ENCODE data around the gene AGAP1. TPM values are rescaled to one million over a fixed set of nuclear protein-coding genes. Genes with fewer than 3 reads are reported as not detected.

Gene AGAP1
- total RNA-seq, 4 donors from 2014 or later = 23.4 to 46.5 (median 29.3) TPM

DNA sequence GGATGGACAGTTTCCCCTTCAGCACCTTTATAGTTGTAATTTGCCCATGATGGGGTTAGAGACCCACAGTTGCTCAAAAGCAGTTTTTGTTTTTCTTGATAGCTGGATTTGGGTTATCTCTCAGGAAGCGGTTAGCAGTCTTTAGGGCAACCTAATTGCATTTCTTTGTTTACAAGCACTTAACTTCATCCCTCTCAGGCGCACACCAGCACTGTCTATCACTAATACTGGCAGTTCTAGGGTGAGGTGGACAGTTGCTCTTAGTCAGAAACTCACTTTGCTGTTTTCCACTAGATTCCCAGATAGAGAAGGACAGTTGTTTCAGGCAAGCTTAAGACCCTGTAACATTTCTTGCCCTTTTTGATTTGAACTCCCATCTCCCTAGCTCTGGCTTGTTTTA, 146.0 kb downstream of the AGAP1 start:
- Histone ChIP-seq H3K4me1 (peaks cover 25 to 40% of the 10 kb centered on the region in 2 donors), H3K36me3 (no peaks in the 10 kb centered on the region), H3K27ac (peak overlapping the region in 2 of 3 donors; percentile 0 to 53), H3K9me3 (no peaks in the 10 kb centered on the region), H3K27me3 (no peaks in the 10 kb centered on the region), H3K4me3 (replicated peaks in 1 of 3) (no peak overlapping the region)
- intact Hi-C loops (cut with DNase I) = no loop called here
- DNase-seq = no peak
- 84 to 91% methylated on average over 2 of the region's 2 CpGs for WGBS, 2 donors
- TF ChIP-seq, protein P1, sequence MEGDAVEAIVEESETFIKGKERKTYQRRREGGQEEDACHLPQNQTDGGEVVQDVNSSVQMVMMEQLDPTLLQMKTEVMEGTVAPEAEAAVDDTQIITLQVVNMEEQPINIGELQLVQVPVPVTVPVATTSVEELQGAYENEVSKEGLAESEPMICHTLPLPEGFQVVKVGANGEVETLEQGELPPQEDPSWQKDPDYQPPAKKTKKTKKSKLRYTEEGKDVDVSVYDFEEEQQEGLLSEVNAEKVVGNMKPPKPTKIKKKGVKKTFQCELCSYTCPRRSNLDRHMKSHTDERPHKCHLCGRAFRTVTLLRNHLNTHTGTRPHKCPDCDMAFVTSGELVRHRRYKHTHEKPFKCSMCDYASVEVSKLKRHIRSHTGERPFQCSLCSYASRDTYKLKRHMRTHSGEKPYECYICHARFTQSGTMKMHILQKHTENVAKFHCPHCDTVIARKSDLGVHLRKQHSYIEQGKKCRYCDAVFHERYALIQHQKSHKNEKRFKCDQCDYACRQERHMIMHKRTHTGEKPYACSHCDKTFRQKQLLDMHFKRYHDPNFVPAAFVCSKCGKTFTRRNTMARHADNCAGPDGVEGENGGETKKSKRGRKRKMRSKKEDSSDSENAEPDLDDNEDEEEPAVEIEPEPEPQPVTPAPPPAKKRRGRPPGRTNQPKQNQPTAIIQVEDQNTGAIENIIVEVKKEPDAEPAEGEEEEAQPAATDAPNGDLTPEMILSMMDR (IDR thresholded peaks at IDR 0.05) = no peak
- no peak for TF ChIP-seq POLR2A (IDR thresholded peaks at IDR 0.05)

DNA sequence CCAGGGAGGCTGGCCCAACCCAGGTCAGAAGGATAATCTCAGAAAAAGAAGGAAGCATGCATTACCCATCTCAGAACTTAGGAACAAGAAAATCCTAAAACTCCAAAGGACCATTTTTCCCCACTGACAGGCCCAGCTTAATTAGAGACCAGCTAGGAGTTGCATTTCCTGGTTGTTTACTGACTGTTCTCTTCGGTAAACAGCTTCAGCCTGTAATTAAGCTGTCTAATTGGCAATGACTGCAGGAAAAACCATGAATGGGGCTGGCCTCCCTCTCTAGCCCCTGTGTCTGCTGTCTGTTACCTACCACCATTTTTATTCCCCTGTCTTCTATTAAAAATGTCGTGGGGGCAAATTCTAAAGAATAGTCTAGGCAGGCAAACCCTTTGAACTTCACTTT, 146.5 kb downstream of the AGAP1 start:
- Histone ChIP-seq H3K27me3 (no peaks in the 10 kb centered on the region), H3K36me3 (no peaks in the 10 kb centered on the region), H3K4me1 (peaks cover 25 to 40% of the 10 kb centered on the region in 2 donors), H3K4me3 (replicated peaks in 1 of 3) (no peak overlapping the region), H3K27ac (peak overlapping the region in 2 of 3 donors; percentile 1 to 53), H3K9me3 (no peaks in the 10 kb centered on the region)
- DNase-seq = no peak
- TF ChIP-seq, protein P1 (IDR thresholded peaks at IDR 0.05) = no peak
- no peak for TF ChIP-seq POLR2A (IDR thresholded peaks at IDR 0.05)
- WGBS, 2 donors = 54 to 61% methylated on average over 2 of the region's 2 CpGs
- intact Hi-C loops (cut with DNase I) = no loop called here

DNA sequence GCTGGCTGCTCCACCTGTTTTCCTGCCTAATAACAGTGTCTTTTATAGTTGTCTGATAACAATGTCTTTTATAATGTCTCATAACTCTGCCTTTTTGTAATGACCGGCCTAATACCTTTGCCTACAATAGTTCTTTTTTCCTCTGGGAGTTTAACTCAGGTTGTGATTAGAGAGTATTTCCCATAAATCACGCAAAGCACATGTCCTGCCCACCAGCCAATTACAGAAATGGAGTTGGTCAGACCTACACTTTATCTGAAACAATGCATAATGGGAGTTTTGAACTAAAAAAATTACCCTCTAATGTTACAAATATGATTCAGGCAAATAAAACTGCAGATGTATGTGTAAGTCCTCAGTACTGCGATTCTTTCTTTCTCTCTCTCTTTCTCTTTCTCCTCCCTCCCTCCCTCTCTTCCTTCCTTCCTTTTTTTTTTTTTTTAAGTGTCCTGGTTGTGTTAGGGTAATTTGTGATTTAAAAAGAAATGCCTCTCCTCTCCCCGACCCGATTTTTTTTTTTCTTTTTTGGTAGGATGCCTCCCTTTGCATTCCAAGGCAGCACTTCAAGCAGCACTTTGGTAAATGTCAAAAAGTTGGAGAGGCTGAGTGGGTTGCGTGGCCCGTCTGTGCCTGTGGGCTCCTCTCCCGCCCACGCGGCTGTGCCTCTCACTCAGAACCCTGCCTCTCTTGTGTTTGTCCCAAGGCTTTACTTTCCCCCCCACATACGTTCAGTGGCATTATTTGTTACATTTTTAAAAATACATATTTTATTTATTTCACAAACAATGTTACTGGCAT, 147.3 kb downstream of the AGAP1 start:
- 24 to 34% methylated on average over 11 of the region's 11 CpGs for WGBS, 2 donors
- intact Hi-C loops (cut with DNase I) = no loop called here
- Histone ChIP-seq H3K4me3 (replicated peaks in 1 of 3) (no peak overlapping the region), H3K36me3 (no peaks in the 10 kb centered on the region), H3K27ac (peak overlapping the region in 2 of 3 donors; percentile 1 to 53), H3K9me3 (no peaks in the 10 kb centered on the region), H3K27me3 (no peaks in the 10 kb centered on the region), H3K4me1 (peaks cover 25 to 40% of the 10 kb centered on the region in 2 donors)
- TF ChIP-seq, protein P1 (IDR thresholded peaks at IDR 0.05) = no peak
- peak; percentile 54 to 83 for DNase-seq

DNA sequence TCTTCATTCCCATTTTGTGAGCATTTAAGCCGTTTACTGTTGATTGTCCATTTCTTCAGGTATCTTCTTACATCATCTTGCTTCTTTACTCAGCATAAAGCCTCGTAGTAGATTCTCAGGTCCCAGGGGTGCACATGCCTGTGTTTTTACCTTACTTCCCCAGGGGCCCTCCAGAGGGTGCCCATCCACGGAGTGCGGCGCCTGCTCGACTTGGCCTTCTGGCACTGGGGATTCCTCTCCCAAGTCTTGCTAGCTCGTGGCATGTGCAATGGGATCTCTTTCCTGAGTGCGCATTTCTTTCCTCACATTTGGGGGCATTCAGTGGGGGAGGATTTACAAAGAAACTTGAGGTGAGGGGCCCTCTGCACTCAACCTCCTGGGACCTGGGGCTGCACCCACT, 148.1 kb downstream of the AGAP1 start:
- H3K4me1 ChIP-seq = peaks cover 25 to 40% of the 10 kb centered on the region in 2 donors
- no peaks in the 10 kb centered on the region for H3K36me3 ChIP-seq
- peak; percentile 43 to 53 for DNase-seq
- no peak overlapping the region for H3K4me3 ChIP-seq (replicated peaks in 1 of 3)
- no peaks in the 10 kb centered on the region for H3K9me3 ChIP-seq
- no peak for TF ChIP-seq POLR2A (IDR thresholded peaks at IDR 0.05)
- TF ChIP-seq, protein P1 (IDR thresholded peaks at IDR 0.05) = no peak
- intact Hi-C loops (cut with DNase I) = no loop called here
- no peaks in the 10 kb centered on the region for H3K27me3 ChIP-seq
- WGBS, 2 donors = 39 to 51% methylated on average over 8 of the region's 8 CpGs
- peak overlapping the region in 1 of 3 donors; percentile 1 for H3K27ac ChIP-seq

DNA sequence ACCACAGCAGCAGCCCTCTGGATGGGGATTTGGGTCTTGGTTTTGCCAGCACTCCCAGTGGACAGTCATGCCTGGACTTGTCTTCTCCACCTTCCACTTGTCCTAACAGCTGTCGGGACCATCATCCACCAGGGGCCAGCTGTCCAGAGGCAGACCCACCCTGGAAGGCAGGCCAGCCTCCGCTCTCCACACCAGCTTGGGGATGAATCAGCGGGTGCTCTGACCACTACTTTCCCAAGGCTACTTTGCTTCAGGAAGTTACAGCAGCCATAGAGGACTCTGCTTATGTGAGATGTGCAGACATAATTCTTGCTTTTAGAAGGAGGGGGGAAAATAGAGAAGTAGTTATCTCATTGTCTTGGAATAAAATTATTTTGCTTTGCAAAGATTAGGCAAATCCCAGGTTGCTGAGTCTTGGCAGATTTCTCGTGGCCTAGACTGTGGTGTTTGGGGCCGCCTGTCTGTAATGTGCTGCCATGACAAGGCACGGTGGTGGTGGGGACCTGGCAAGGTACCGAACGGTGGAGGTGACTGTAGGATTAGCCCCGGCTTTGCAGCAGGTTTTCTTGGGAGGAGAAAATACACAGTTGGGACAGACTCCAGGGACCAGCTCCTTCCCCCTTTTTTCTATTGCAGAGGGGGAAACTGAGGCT, 148.7 kb downstream of the AGAP1 start:
- 83 to 86% methylated on average over 9 of the region's 9 CpGs for WGBS, 2 donors
- H3K36me3 ChIP-seq = no peaks in the 10 kb centered on the region
- intact Hi-C loops (cut with DNase I) = no loop called here
- no peak overlapping the region for H3K4me3 ChIP-seq (replicated peaks in 1 of 3)
- no peak overlapping the region for H3K27ac ChIP-seq
- H3K4me1 ChIP-seq = peaks cover 25 to 40% of the 10 kb centered on the region in 2 donors
- DNase-seq = no peak
- TF ChIP-seq POLR2A (IDR thresholded peaks at IDR 0.05) = no peak
- TF ChIP-seq, protein P1 (IDR thresholded peaks at IDR 0.05) = no peak
- H3K27me3 ChIP-seq = no peaks in the 10 kb centered on the region
- H3K9me3 ChIP-seq = no peaks in the 10 kb centered on the region

Data from thyroid gland (tissue), 4 donors.